ENCODE results near the gene GNB1.
"Not testable (repeated sequence)": the region's sequence is repeated elsewhere in the genome, so short reads cannot be mapped to it uniquely, and the experiment has no call there.

The GNB1 gene

GRCh38 chr1:1874901-1875300 is 16.0 kb downstream of the GNB1 start:
- Mint-ChIP-seq H3K27me3 (no peaks in the 10 kb centered on the region), H3K4me1 (ENCODE audit: low read depth) (peaks cover 86% of the 10 kb centered on the region), H3K9me3 (no peaks in the 10 kb centered on the region), H3K36me3 (ENCODE audit: low read depth) (peaks cover 87% of the 10 kb centered on the region), H3K4me3 (no peak overlapping the region), H3K27ac (peak overlapping the region; percentile 94)
- DNase-seq, result no peak

DNA sequence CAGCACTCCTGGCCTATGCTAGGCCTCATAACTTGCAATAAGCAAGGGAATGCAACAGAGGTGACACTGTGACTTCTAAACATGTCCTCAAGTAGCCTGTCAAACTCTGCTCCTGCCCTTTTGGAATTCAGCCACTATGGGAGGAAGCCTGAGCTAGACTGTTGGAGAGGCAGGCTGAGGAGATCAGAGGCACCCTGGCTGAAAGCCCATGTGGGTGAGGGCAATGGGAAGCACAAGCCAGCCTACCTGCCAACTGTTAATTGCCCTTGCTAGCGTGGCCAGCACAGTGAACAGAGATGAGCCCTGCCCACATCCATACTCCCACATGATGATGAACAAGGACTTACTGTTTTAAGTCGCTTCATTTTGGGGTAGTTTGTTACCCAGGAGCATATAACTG is 17.7 kb downstream of the GNB1 start:
- Mint-ChIP-seq H3K27ac (peak overlapping the region; percentile 66), H3K36me3 (ENCODE audit: low read depth) (peaks cover 79% of the 10 kb centered on the region), H3K27me3 (no peaks in the 10 kb centered on the region), H3K9me3 (no peaks in the 10 kb centered on the region), H3K4me1 (ENCODE audit: low read depth) (peaks cover 79% of the 10 kb centered on the region), H3K4me3 (no peak overlapping the region)
- no peak for DNase-seq

GRCh38 chr1:1872329-1872994 is 18.4 kb downstream of the GNB1 start:
- peaks cover 74% of the 10 kb centered on the region for H3K4me1 Mint-ChIP-seq (ENCODE audit: low read depth)
- H3K9me3 Mint-ChIP-seq, result no peaks in the 10 kb centered on the region
- no peak for DNase-seq
- H3K4me3 Mint-ChIP-seq, result no peak overlapping the region
- peak overlapping the region; percentile 66 for H3K27ac Mint-ChIP-seq
- H3K36me3 Mint-ChIP-seq (ENCODE audit: low read depth), result peaks cover 72% of the 10 kb centered on the region
- H3K27me3 Mint-ChIP-seq, result no peaks in the 10 kb centered on the region

DNA sequence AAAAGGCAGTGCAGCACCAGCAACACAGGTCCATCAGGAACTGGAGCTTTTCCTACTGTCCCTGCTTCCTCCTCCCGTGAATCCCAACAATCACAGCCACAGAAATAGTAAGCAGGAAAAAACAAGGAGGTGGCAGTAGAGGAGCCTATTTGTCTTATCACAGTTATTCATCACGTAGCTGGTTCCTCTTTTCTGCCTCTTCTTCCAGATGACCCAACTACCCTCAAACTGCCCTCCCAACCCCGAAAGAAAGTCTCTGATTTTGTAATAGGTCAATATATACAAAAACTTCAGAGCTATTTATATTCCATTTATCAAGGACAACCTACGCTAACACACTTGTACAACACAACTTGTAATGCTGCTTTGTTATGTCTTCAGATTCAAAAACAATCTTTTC is 21.4 kb downstream of the GNB1 start:
- Mint-ChIP-seq H3K4me1 (ENCODE audit: low read depth) (peaks cover 69% of the 10 kb centered on the region), H3K27ac (peak overlapping the region; percentile 79), H3K36me3 (ENCODE audit: low read depth) (peaks cover 59% of the 10 kb centered on the region), H3K27me3 (no peaks in the 10 kb centered on the region), H3K9me3 (no peaks in the 10 kb centered on the region), H3K4me3 (no peak overlapping the region)
- no peak for DNase-seq

GRCh38 chr1:1867164-1867563 is 23.7 kb downstream of the GNB1 start:
- DNase-seq, result no peak
- Mint-ChIP-seq H3K4me3 (no peak overlapping the region), H3K27me3 (no peaks in the 10 kb centered on the region), H3K36me3 (ENCODE audit: low read depth) (peaks cover 54% of the 10 kb centered on the region), H3K4me1 (ENCODE audit: low read depth) (peaks cover 69% of the 10 kb centered on the region), H3K9me3 (no peaks in the 10 kb centered on the region), H3K27ac (peak overlapping the region; percentile 47)

- DNase-seq, result no peak
- Mint-ChIP-seq H3K9me3 (no peaks in the 10 kb centered on the region), H3K27me3 (no peaks in the 10 kb centered on the region), H3K36me3 (ENCODE audit: low read depth) (peaks cover 38% of the 10 kb centered on the region), H3K4me3 (no peak overlapping the region), H3K4me1 (ENCODE audit: low read depth) (peaks cover 73% of the 10 kb centered on the region), H3K27ac (peak overlapping the region; percentile 85)
These were observed 27.9 kb downstream of the GNB1 start for GRCh38 chr1:1862905-1863547.

DNA sequence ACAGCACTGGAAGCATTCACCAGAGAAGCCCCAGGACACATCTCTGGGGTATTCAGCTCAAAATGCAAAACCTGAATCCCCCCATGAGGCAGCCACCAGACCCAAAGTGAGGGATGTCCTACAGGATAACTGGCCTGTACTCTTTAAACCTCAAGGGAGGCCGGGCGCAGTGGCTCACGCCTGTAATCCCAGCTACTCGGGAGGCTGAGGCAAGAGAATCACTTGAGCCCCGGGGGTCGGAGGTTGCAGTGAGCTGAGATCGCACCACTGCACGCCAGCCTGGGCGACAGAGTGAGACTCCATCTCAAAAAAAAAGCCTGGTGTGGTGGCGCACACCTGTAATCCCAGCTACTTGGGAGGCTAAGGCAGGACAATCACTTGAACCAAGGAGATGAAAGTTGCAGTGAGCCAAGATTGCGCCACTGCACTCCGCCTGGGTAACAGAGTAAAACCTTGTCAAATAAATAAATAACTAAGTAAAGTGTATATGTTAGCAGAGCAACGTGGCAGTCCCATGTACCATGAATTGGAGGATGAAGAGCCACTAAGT is 29.1 kb downstream of the GNB1 start:
- Mint-ChIP-seq H3K36me3 (ENCODE audit: low read depth) (peaks cover 45% of the 10 kb centered on the region), H3K27ac (peak overlapping the region; percentile 37), H3K4me1 (ENCODE audit: low read depth) (peaks cover 78% of the 10 kb centered on the region)
- not testable (repeated sequence) for DNase-seq, H3K27me3 Mint-ChIP-seq, H3K9me3 Mint-ChIP-seq, H3K4me3 Mint-ChIP-seq

DNA sequence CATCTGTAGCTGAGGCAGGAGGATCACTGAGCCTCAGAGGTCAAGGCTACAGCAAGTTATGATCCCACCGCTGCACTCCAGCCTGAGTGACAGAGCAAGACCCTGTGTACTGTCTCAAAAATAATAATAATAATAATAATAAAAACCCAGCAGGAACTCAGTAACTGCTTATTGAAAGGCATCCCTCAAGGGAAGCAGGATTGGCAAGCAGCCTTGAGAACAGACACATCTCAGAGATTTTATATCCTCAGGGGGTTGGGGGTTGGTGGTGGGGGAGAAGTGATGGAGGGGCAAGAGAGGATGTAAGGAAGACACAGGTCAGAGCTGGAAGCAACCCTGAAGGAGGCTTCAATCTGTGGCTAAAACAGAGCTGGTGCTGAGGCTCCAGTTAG is 29.6 kb downstream of the GNB1 start:
- Mint-ChIP-seq H3K27ac (peak overlapping the region; percentile 37), H3K27me3 (no peaks in the 10 kb centered on the region), H3K4me1 (ENCODE audit: low read depth) (peaks cover 78% of the 10 kb centered on the region), H3K4me3 (no peak overlapping the region), H3K36me3 (ENCODE audit: low read depth) (peaks cover 43% of the 10 kb centered on the region), H3K9me3 (no peaks in the 10 kb centered on the region)
- no peak for DNase-seq

- H3K9me3 Mint-ChIP-seq, result not testable (repeated sequence)
- Mint-ChIP-seq H3K4me1 (ENCODE audit: low read depth) (peaks cover 78% of the 10 kb centered on the region), H3K36me3 (ENCODE audit: low read depth) (peaks cover 41% of the 10 kb centered on the region)
These were observed 30.8 kb downstream of the GNB1 start for GRCh38 chr1:1859970-1860697.

DNA sequence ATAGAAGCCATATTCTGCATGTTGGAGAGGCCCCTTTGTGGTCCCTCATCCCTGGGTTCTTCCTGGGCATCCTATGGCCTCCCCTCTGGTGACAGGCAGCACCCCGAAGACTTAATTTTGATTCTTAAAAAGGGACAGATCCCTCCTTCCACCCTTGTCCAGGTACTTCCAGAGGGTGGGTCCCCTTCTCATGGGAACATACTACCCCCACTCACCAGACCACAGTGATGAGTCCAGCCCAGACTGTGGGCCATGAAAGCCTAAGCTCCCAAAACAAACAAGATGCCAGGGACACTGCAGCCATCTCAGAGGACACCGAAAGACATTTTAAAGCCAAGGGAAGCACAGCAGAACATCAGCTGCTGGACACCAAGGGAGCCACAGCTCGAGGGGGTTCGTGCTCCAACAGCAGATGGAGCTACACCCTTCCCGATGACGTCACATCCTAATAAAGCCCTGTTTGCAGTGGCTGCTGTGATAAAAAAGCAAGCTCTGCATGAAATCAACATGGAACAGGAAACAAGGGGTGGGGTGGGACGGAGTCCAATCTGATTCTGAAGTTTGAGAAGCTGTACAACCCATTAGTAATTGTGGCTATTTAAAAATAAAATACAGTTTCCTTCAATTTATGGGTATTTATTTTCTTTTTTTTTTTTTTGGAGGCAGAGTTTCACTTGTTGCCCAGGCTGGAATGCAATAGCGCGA is 32.4 kb downstream of the GNB1 start:
- Mint-ChIP-seq H3K27me3 (no peaks in the 10 kb centered on the region), H3K4me1 (ENCODE audit: low read depth) (peaks cover 78% of the 10 kb centered on the region), H3K36me3 (ENCODE audit: low read depth) (peaks cover 49% of the 10 kb centered on the region), H3K9me3 (no peaks in the 10 kb centered on the region), H3K4me3 (no peak overlapping the region), H3K27ac (peak overlapping the region; percentile 77)
- DNase-seq, result no peak

More at GRCh38 chr1:1859970-1860697, 30.8 kb downstream of the GNB1 start:
- H3K27ac Mint-ChIP-seq, result peak overlapping the region; percentile 76
- not testable (repeated sequence) for H3K4me3 Mint-ChIP-seq, H3K27me3 Mint-ChIP-seq, DNase-seq

DNA sequence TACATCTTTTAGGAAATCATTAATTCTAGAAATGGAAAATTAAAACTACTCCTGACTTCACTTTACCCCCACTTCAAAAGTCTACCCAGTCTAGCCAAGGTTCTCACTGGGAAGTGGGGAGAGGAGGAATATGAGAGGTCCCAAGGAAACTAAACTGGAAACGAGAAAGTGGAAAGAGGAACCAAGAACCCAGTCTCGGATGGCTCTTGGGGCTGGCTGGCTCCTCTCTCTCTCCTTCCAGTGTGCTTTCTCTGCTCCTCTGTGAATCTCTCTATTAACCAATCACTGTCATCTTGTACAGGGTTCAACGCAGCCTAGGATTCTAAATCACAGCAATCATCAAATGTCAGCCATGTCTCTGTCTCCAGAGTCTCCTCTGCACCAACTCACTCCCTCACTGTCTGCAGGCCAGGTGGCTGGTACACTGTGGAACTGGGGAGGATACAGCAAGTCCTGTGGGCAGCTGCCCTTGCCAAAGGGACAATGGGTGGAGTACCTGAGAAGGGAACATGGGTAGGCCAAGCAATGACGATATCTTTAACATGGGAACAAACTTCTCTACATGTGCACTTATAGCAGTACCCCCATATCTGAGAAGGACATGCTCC is 33.7 kb downstream of the GNB1 start:
- Mint-ChIP-seq H3K27ac (peak overlapping the region; percentile 59), H3K36me3 (ENCODE audit: low read depth) (peaks cover 48% of the 10 kb centered on the region), H3K9me3 (no peaks in the 10 kb centered on the region), H3K4me3 (no peak overlapping the region), H3K27me3 (no peaks in the 10 kb centered on the region), H3K4me1 (ENCODE audit: low read depth) (peaks cover 75% of the 10 kb centered on the region)
- no peak for DNase-seq

- Mint-ChIP-seq H3K36me3 (ENCODE audit: low read depth) (peaks cover 47% of the 10 kb centered on the region), H3K27ac (peak overlapping the region; percentile 74), H3K4me1 (ENCODE audit: low read depth) (peaks cover 70% of the 10 kb centered on the region)
- not testable (repeated sequence) for DNase-seq, H3K27me3 Mint-ChIP-seq, H3K9me3 Mint-ChIP-seq, H3K4me3 Mint-ChIP-seq
These were observed 34.7 kb downstream of the GNB1 start for GRCh38 chr1:1856161-1856560.

DNA sequence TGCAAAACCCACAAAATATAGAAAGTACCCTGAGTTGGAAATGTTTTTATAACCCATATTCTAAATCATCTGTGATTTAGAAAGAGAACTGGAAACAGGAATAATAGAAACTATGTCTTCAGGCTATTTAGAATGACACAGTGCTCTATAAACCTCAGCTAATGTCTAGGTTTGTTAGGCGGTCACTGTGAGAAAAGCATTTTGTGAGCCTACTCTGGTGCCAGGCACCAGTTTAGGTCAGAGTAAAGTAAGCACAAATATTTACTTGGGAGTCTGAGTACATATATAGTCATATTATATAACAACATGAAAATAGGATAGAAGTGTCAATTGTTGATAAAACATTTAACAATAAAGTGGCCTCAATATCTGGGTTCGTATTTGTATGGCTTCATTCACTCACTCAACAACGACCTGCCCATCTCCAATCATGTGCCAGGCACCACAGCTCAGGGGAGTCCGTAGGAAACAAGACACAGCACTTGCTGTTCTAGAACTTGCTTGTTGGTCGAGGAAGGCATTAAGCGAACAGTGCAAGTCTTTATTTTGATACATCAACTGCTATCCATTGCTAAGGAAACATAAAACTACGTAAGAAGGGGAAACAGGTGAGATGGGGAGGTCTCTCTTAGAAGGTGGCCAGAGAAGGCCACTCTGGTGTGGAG is 37.2 kb downstream of the GNB1 start:
- no peak overlapping the region for H3K4me3 Mint-ChIP-seq
- peaks cover 59% of the 10 kb centered on the region for H3K36me3 Mint-ChIP-seq (ENCODE audit: low read depth)
- no peaks in the 10 kb centered on the region for H3K9me3 Mint-ChIP-seq
- H3K4me1 Mint-ChIP-seq (ENCODE audit: low read depth), result peaks cover 67% of the 10 kb centered on the region
- H3K27me3 Mint-ChIP-seq, result no peaks in the 10 kb centered on the region
- DNase-seq, result no peak
- peak overlapping the region; percentile 30 for H3K27ac Mint-ChIP-seq

All from activated T-cell treated with anti-CD3 and anti-CD28 coated beads, Interleukin-2, amount 50 U/mL, for 24 hours (primary cell).